AG09309 (cell line): ENCODE results near the gene IL20RB.
"Not testable (repeated sequence)": the region's sequence is repeated elsewhere in the genome, so short reads cannot be mapped to it uniquely, and the experiment has no call there.

Experiments used
- DNase-seq: peaks from one replicate; pipeline ENCODE4 v3.0.0-alpha.2; 2010; ENCODE audit warnings: low read depth
- H3K4me3 ChIP-seq: 2 replicates; pipeline ENCODE4 v1.5.1; 2011; ENCODE audit warnings: mild to moderate bottlenecking, low read depth, low read length, moderate library complexity; ENCODE audit not compliant: control insufficient read depth
- TF ChIP-seq, protein P1 (sequence below): IDR thresholded peaks from 2 replicates; pipeline ENCODE4 v1.5.1; 2011; ENCODE audit warnings: mild to moderate bottlenecking, low read depth, low read length, inconsistent platforms; ENCODE audit not compliant: insufficient read depth, control insufficient read depth; ENCODE audit errors: missing control alignments

IL20RB gene

DNA sequence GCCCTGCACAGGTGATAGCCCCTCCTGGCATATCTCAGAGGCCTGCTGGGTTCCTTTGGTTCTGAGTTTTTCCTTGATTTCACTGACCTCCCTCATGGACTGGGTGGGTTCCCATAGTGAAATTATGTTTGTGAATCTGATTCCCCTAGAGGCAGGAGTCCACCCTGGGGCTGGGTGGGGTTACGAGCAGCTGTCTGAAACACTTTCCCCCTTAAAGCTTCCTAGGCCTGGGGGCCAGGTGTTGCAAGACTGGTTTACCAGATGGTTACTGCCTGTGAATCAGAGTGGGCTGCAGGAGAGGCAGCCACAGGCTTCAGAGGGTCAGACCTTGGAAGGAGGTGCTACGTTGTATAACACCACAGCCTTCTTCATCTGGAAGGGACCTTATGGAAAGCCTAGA, 34.3 kb downstream of the IL20RB start:
- H3K4me3 ChIP-seq = no peak overlapping the region
- no peak for DNase-seq
- TF ChIP-seq, protein P1, sequence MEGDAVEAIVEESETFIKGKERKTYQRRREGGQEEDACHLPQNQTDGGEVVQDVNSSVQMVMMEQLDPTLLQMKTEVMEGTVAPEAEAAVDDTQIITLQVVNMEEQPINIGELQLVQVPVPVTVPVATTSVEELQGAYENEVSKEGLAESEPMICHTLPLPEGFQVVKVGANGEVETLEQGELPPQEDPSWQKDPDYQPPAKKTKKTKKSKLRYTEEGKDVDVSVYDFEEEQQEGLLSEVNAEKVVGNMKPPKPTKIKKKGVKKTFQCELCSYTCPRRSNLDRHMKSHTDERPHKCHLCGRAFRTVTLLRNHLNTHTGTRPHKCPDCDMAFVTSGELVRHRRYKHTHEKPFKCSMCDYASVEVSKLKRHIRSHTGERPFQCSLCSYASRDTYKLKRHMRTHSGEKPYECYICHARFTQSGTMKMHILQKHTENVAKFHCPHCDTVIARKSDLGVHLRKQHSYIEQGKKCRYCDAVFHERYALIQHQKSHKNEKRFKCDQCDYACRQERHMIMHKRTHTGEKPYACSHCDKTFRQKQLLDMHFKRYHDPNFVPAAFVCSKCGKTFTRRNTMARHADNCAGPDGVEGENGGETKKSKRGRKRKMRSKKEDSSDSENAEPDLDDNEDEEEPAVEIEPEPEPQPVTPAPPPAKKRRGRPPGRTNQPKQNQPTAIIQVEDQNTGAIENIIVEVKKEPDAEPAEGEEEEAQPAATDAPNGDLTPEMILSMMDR = no peak

DNA sequence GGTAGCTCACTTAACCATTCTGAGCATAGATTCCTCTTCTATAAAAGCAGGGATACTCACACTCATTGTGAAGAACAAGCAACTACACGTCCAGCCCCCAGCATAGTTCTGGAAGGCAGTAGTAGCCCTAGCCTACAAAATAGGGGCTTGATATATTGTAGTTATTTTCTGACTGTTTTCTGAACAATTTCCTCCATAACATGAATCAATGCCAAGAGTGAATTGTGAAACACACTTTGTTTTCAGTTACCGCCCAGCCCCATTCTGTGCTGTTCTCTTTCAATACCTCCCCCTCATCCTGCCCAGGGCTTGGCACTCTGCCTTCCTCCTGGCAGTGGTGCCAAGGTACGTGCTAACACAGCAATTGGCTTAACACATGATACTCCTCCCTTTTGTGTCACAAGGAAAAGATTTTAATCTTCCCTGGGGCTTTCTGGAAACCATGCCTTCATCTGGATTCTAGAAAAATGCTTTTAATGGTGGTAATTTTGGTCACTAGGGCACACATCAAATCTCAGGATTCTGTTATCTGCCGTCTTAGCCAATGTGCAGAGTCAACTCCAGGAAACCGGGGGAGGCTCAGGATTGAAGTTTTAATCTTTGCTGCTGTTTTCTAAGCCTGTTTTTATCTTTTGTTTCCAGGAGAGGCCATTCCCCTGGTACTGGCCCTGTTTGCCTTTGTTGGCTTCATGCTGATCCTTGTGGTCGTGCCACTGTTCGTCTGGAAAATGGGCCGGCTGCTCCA, 37.2 kb downstream of the IL20RB start:
- no peak overlapping the region for H3K4me3 ChIP-seq
- TF ChIP-seq, protein P1 = no peak
- peak; percentile 96 for DNase-seq

DNA sequence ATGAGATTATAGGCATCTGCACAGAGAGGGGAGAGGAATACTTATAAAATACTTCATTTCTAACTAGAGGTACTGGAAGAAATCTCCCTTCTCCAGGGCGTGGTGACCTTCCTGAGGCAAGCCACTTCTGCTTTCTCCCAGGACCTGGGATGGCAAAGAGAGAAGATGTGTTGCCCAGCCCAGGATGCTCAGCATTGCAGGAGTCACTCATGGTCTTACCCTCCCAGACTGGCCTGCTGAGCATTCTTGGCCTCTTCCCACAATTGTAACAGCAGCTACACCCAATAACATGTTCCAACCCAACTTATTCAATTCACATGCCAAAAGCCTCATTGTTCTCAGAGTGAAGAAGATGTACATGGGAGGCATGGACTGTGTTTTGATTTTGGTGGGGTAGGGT, 37.9 kb downstream of the IL20RB start:
- no peak overlapping the region for H3K4me3 ChIP-seq
- TF ChIP-seq, protein P1 = no peak
- no peak for DNase-seq

DNA sequence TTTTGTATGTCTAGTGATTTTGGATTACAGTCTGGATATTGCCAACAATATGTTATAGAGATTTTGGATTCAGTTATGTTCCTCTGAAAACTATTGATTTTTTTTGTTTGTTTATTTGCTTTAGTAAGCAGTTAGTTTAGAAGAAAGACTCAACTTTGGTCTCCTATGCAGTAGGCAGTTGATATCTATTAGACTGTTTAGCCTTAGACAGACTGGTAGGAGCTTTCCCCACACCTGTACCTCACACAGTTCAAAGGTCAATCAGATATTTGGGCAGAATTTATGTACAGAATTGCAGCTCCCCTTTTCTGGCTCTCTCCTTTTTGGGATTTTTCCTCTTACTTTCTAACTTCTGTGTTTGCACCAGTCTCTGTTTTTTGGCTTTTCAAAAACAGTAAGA, 42.3 kb downstream of the IL20RB start:
- no peak overlapping the region for H3K4me3 ChIP-seq
- TF ChIP-seq, protein P1 = no peak
- no peak for DNase-seq

DNA sequence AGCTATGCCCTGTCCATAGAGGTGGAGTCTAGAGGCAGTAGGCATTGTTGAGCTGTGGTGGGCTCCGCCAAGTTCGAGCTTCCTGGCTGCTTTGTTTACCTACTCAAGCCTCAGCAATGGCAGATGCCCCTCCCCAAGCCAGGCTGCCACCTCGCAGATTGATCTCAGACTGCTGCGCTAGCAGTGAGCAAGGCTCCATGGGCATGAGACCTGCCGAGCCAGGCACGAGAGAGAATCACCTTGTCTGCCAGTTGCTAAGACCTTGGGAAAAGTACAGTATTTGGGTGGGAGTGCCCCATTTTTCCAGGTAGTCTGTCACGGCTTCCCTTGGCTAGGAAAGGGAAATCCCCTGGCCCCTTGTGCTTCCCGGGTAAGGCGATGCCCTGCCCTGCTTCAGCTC, 49.6 kb downstream of the IL20RB start:
- DNase-seq, H3K4me3 ChIP-seq: not testable (repeated sequence)

DNA sequence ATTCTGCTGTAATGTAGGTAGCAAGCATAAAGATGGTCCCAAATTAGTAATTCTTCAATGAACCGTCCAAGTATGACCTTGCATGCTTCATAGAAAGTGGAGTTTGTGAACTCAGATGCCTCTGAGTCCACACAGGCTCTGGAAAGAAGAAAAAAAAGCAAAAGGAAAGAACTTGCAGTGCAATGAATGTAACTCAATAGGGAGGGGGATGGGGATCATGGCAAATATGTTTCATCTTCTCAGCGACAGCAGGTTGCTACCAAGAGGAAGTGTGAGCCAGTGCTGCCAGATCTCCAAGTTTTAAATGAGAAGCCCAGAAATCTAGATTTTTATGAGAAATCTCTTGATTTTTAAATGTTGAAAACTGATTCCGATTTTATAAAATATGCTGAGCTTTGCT, 50.3 kb downstream of the IL20RB start:
- TF ChIP-seq, protein P1 = no peak
- no peak for DNase-seq
- H3K4me3 ChIP-seq = no peak overlapping the region

DNA sequence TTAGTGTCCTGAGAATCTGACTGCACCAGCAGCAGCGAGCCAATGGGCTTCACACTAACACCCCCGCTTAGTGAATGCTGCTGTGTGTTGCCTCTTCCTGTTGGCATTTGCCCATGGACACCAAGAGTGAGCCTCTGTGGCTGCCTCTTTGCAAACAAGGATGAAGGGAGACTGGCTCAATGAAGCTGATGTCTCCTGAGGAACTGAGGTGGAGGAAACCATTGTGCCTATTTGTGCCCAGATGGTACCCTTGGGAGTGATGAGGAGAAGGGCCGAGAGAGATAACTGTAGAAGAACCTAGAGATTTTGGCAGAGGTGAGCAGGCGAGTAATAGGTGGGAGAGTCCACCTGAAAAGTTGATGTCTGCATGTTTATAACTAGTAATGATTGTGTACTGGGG, 51.2 kb downstream of the IL20RB start:
- no peak for DNase-seq
- no peak overlapping the region for H3K4me3 ChIP-seq
- TF ChIP-seq, protein P1 = no peak
